HG03159 (cell line): ENCODE data around the gene MYPN.

ENCODE experiments used
- ATAC-seq: cut with Tn5 transposase; IDR thresholded peaks from one replicate; pipeline ENCODE4 v1.9.1; 2021; ENCODE audit warnings: mild to moderate bottlenecking, moderate library complexity; ENCODE audit not compliant: unreplicated experiment

MYPN gene

GRCh38 chr10:68261132-68261856 lies 152.0 kb downstream of the MYPN start:
- no peak for ATAC-seq
